ENCODE results near the gene LYST.

DNA sequence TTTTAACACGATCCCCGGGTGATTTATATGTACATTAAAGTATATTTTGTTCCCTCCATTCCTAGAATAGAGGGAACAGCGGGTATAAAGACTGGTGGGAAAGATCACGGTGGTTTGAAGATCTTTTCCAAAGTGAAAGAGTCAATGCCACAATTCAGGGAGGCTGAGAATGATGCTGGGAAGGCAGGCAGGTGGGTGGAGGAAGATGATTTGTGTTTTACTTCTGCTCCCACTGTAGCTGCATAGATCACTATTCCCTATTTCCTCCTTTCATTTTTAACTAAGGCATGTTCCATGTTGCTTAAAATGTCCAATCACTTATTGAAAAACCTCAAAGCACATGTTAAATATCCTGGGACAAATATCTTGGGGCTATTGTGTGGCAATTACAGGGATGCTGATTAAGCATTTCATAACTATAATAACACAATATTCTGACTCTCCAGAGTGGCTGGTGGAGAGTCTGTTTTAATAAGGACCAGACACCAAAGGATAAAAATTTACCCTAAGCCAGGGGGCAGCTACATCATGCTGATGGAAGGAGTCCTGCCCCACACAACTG lies 8.4 kb upstream of the LYST start:
- TF ChIP-seq, protein P1, sequence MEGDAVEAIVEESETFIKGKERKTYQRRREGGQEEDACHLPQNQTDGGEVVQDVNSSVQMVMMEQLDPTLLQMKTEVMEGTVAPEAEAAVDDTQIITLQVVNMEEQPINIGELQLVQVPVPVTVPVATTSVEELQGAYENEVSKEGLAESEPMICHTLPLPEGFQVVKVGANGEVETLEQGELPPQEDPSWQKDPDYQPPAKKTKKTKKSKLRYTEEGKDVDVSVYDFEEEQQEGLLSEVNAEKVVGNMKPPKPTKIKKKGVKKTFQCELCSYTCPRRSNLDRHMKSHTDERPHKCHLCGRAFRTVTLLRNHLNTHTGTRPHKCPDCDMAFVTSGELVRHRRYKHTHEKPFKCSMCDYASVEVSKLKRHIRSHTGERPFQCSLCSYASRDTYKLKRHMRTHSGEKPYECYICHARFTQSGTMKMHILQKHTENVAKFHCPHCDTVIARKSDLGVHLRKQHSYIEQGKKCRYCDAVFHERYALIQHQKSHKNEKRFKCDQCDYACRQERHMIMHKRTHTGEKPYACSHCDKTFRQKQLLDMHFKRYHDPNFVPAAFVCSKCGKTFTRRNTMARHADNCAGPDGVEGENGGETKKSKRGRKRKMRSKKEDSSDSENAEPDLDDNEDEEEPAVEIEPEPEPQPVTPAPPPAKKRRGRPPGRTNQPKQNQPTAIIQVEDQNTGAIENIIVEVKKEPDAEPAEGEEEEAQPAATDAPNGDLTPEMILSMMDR (IDR thresholded peaks at IDR 0.05; ENCODE audit: poor library complexity), result no peak
- no peak for TF ChIP-seq EZH2 (IDR thresholded peaks at IDR 0.05; ENCODE audit: borderline replicate concordance)
- no peak for TF ChIP-seq EZH2phosphoT487 (IDR thresholded peaks at IDR 0.05; ENCODE audit: low read depth, severe bottlenecking, unreplicated experiment)

Measured in hepatocyte (in vitro differentiated cells).